Measurements from ENCODE around the gene MYH7.

- TF ChIP-seq CTCF (IDR thresholded peaks at IDR 0.05) (no peak), POLR2A (IDR thresholded peaks at IDR 0.05) (no peak), POLR2AphosphoS5 (IDR thresholded peaks at IDR 0.05) (no peak)
These were observed 62.4 kb downstream of the MYH7 start for GRCh38 chr14:23373041-23373440.
